Activated T-cell treated with anti-CD3 and anti-CD28 coated beads, Interleukin-2, amount 50 U/mL, for 1 hour (primary cell): Measurements from ENCODE around the gene MUC5AC.
"Not testable (repeated sequence)": the region's sequence is repeated elsewhere in the genome, so short reads cannot be mapped to it uniquely, and the experiment has no call there.

Source experiments
- DNase-seq: peaks from one replicate; pipeline ENCODE4 v3.0.0-alpha.2; 2020

Gene MUC5AC

DNA sequence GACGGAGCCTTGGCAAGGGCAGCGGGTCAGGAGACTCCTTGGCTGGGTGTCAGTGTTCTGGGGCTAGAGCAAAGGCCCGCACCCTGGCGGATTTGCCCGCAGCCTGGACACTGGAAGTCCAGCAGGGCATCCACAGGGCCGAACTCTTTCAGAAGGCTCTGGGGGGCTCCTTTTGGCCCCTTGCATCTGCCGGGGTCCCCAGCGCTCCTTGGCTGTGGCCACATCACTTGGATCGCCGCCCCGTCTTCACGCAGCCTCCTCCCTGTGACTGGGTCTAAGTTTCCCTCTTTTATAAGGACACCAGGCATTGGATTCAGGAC is 20.0 kb downstream of the MUC5AC start:
- DNase-seq = no peak

DNA sequence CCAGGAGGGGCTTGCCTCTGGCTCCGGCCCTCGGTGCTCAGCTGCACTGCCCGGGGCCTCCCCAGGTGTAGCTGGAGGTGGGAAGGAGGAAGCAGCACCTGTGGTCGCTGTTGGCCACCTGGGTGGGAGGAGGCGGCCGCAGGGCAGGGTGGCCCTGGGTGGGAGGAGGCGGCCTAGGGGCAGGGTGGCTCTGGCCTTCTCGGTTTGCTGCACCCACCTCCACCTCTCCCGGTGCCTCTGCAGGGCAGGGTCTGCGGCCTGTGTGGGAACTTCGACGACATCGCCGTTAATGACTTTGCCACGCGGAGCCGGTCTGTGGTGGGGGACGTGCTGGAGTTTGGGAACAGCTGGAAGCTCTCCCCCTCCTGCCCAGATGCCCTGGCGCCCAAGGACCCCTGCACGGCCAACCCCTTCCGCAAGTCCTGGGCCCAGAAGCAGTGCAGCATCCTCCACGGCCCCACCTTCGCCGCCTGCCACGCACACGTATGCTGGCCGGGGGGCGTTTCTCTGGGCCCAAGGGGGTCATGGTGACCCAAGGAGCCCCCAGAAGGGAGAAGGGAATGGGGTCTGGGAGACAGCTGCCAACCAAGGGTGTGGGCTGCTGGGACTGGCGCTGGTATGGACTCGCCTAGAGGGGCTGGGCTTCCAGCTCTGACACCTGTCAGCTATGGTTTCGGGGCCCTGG is 20.6 kb downstream of the MUC5AC start:
- DNase-seq = no peak

DNA sequence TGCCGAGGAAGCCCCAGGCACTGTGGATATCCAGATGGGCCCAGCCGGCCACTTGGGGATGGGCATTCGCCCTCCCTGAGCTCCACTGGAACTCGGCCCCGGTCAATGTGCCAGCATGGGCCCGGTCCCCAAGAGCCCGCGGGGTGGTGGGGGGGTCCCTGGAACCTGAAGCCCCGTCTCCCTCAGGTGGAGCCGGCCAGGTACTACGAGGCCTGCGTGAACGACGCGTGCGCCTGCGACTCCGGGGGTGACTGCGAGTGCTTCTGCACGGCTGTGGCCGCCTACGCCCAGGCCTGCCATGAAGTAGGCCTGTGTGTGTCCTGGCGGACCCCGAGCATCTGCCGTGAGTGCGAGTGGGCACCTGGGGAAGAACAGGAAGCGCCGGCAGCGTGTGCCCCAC is 21.2 kb downstream of the MUC5AC start:
- no peak for DNase-seq

DNA sequence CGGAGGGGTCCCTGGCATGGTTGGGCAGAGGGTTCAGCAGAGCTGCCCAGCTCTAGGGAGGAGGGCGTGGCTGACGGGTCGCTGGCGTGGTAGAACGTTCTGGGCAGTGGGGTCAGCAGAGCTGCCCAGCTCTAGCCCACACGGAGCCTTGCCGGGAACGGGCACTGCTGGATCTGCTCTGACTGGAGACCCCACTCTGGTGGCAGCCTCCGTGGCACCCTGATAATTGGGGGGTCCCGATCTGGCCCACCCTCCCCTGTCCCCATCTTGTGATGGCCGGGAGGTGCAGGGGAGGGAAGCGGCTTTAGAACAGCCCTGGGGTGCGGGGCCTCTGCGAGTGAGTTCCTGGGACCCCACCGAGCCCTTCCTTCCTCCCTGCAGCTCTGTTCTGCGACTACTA is 21.9 kb downstream of the MUC5AC start:
- no peak for DNase-seq

DNA sequence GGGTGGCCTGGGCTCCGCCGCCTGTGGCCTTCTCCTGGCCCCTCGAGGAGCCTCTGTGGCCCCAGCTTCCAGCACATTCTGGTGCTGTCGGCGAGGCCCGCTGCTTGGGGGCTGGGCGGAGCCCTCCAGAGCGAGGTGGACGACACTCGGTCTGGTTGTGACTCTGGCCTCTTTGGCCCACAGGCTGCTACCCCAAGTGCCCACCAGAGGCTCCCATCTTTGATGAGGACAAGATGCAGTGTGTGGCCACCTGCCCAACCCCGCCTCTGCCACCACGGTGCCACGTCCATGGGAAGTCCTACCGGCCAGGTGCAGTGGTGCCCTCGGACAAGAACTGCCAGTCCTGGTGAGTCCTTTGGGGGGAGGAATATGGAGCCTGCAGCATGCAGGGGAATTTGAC is 22.4 kb downstream of the MUC5AC start:
- DNase-seq = no peak

DNA sequence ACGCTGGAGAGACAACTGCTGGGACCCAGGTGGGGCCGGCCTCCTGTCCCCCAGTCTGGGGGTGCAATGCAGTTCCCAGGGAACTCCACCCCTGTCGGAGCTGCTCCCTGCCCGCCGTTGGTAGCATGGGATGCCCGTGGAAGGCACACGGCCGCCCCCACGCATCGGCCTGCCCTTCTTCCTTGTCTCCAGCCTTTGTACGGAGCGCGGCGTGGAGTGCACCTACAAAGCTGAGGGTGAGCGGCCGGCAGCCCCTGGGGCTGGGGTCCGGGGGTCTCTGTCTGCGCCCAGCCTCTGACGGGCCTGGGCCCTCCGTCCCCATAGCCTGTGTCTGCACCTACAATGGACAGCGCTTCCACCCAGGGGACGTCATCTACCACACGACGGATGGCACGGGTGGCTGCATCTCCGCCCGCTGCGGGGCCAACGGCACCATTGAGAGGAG is 23.2 kb downstream of the MUC5AC start:
- DNase-seq = no peak

DNA sequence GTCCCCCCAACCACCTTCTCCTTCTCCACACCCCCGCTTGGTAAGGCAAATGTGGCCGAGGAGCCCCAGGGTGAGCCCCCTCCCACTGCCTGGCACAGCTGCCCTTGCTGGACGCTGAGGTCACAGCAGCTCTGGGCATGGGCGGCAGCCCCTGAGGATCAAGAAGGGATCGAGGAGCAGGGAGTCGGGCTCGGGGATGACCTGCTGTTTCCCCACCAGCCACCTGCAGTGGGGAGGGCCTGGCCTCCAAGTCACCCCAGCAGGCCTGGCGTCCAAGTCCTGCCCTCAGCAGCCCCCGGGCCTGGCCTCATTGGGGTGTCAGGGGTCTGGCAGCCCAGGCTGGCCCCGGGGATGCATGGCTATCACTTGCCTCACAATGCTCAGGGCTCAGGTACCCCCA is 23.7 kb downstream of the MUC5AC start:
- no peak for DNase-seq

DNA sequence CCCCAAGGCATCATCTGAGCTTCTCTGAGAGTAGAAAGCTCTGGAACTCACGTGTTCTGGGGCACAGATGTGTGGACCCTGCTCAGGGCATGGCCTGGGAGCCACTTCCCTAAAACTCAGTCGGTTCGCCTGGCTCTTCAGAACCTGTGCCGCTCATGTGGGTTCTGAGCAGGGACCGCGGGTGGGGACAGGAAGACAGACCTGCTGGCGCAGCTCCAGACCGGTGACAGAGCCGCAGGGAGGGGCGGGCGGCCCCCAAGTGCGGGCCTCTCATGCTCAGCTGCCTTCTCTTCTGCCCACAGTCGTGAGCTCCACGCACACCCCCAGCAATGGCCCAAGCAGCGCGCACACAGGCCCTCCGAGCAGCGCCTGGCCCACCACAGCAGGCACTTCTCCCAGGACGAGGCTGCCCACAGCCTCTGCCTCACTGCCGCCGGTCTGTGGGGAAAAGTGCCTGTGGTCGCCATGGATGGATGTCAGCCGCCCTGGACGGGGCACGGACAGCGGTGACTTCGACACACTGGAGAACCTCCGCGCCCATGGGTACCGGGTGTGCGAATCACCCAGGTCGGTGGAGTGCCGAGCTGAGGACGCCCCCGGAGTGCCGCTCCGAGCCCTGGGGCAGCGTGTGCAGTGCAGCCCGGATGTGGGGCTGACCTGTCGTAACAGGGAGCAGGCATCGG is 24.2 kb downstream of the MUC5AC start:
- no peak for DNase-seq

DNA sequence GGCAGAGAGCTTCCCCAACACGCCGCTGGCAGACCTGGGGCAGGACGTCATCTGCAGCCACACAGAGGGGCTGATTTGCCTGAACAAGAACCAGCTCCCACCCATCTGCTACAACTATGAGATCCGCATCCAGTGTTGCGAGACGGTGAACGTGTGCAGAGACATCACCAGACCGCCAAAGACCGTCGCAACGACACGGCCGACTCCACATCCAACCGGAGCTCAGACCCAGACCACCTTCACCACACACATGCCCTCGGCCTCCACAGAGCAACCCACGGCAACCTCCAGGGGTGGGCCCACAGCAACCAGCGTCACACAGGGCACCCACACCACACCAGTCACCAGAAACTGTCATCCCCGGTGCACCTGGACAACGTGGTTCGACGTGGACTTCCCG is 26.4 kb downstream of the MUC5AC start:
- DNase-seq = not testable (repeated sequence)

DNA sequence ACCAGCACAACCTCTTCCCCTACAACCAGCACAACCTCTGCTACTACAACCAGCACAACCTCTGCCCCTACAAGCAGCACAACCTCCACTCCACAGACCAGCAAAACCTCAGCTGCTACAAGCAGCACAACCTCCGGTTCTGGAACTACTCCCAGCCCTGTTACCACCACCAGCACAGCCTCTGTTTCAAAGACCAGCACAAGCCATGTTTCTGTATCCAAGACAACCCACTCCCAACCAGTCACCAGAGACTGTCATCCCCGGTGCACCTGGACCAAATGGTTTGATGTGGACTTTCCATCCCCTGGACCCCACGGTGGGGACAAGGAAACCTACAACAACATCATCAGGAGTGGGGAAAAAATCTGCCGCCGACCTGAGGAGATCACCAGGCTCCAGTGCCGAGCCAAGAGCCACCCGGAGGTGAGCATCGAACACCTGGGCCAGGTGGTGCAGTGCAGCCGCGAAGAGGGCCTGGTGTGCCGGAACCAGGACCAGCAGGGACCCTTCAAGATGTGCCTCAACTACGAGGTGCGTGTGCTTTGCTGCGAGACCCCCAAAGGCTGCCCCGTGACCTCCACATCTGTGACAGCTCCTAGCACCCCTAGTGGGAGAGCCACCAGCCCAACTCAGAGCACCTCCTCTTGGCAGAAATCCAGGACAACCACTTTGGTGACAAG is 30.8 kb downstream of the MUC5AC start:
- not testable (repeated sequence) for DNase-seq

DNA sequence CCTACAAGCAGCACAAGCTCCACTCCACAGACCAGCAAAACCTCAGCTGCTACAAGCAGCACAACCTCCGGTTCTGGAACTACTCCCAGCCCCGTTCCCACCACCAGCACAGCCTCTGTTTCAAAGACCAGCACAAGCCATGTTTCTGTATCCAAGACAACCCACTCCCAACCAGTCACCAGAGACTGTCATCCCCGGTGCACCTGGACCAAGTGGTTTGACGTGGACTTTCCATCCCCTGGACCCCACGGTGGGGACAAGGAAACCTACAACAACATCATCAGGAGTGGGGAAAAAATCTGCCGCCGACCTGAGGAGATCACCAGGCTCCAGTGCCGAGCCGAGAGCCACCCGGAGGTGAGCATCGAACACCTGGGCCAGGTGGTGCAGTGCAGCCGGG is 32.1 kb downstream of the MUC5AC start:
- not testable (repeated sequence) for DNase-seq

DNA sequence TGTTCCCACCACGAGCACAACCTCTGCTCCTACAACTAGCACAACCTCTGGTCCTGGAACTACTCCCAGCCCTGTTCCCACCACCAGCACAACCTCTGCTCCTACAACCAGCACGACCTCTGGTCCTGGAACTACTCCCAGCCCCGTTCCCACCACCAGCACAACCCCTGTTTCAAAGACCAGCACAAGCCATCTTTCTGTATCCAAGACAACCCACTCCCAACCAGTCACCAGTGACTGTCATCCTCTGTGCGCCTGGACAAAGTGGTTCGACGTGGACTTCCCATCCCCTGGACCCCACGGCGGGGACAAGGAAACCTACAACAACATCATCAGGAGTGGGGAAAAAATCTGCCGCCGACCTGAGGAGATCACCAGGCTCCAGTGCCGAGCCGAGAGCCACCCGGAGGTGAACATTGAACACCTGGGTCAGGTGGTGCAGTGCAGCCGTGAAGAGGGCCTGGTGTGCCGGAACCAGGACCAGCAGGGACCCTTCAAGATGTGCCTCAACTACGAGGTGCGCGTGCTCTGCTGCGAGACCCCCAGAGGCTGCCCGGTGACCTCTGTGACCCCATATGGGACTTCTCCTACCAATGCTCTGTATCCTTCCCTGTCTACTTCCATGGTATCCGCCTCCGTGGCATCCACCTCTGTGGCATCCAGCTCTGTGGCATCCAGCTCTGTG is 34.2 kb downstream of the MUC5AC start:
- not testable (repeated sequence) for DNase-seq

DNA sequence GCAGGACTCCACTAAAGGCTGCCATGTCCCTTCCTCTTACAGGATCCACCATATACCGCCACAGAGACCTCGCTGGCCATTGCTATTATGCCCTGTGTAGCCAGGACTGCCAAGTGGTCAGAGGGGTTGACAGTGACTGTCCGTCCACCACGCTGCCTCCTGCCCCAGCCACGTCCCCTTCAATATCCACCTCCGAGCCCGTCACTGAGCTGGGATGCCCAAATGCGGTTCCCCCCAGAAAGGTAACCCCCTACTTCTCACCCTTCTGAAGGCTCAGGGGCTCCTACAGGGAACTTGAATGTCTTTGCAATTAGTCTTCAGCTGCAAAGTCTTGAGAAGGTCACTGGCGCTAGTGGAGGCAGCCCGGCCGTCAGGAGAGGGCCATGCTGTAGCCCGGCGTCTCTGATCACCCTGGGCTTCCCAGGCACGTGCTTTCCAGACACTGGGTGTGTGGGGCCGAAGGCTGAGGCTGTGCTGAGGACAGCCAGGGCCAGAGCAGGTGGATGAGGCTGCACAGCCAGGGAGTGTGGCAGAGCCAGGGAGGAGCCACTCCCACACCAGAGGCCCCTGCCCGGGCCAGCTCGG is 35.1 kb downstream of the MUC5AC start:
- DNase-seq = no peak

DNA sequence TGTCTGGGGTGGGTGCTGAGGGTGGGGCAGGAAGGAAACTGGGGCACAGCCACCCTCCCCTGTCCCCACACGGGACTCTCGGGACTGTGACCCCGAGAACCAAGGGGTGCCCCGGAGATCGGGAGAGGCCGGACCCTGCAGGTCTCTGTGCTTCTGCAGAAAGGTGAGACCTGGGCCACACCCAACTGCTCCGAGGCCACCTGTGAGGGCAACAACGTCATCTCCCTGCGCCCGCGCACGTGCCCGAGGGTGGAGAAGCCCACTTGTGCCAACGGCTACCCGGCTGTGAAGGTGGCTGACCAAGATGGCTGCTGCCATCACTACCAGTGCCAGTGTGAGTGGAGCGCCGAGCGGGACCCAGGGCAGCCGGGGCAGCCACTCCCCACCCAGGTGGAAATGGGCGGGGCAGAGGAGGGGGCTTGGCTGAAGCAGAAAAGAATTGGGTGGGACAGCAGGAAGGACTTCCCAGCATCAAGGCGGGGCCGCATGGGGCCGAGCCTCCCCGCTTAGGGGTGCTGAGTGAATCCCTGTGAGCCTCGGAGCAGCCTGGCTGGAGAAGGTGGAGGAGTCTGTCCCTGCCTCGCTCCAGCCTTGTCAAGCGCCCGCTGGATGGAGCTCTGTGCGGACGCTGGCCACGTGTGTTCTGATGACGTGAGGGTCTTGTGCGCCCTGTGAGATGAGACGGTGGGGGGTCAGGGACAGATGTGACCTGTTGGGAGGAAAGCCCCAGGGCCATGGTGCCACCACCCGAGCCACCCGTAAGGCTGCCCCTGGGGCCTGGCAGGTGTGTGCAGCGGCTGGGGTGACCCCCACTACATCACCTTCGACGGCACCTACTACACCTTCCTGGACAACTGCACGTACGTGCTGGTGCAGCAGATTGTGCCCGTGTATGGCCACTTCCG is 35.8 kb downstream of the MUC5AC start:
- DNase-seq = no peak

DNA sequence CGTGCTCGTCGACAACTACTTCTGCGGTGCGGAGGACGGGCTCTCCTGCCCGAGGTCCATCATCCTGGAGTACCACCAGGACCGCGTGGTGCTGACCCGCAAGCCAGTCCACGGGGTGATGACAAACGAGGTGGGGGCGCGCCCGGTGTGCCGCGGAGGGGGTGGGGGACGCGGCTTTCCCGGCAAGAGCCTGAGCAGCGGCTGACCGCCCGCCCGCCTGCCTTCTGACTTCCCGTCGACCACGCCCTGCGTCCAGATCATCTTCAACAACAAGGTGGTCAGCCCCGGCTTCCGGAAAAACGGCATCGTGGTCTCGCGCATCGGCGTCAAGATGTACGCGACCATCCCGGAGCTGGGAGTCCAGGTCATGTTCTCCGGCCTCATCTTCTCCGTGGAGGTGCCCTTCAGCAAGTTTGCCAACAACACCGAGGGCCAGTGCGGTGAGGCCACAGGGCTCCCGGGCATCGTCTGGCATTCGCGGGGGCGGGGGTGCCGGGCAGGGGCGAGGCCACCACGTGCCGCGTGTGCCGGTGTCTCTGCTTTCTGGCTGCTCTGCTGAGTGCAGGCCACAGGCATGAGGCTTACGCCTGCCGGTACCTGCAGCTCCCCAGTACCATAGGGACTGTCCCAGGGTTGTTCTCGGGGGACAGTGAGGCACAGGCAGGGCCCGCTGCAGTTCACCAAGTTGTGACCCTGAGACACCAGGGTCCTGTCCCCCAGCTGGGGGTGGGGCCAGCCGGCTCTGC is 36.7 kb downstream of the MUC5AC start:
- DNase-seq = no peak

DNA sequence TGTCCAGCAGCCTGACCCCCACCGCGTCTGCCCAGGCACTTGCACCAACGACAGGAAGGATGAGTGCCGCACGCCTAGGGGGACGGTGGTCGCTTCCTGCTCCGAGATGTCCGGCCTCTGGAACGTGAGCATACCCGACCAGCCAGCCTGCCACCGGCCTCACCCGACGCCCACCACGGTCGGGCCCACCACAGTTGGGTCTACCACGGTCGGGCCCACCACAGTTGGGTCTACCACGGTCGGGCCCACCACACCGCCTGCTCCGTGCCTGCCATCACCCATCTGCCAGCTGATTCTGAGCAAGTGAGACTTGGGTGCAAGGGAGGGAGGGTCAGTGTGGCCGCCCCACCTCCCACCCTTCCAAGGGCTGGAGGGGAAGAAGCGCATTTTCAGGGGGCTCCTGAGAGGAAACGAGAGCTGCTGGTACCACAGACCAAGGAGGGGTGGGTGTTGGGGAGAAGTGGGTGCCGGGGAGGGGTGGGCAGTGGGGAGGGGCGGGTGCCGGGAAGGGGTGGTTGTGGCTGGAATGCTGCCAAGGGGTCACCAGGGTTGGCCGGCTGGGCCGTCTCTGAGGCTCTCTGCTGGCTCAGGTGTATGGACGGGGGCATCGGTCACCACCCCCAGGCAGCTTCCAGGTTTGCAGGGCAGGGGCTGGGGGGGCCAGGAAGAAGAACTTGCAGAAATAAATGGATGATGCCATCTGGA is 37.4 kb downstream of the MUC5AC start:
- no peak for DNase-seq

DNA sequence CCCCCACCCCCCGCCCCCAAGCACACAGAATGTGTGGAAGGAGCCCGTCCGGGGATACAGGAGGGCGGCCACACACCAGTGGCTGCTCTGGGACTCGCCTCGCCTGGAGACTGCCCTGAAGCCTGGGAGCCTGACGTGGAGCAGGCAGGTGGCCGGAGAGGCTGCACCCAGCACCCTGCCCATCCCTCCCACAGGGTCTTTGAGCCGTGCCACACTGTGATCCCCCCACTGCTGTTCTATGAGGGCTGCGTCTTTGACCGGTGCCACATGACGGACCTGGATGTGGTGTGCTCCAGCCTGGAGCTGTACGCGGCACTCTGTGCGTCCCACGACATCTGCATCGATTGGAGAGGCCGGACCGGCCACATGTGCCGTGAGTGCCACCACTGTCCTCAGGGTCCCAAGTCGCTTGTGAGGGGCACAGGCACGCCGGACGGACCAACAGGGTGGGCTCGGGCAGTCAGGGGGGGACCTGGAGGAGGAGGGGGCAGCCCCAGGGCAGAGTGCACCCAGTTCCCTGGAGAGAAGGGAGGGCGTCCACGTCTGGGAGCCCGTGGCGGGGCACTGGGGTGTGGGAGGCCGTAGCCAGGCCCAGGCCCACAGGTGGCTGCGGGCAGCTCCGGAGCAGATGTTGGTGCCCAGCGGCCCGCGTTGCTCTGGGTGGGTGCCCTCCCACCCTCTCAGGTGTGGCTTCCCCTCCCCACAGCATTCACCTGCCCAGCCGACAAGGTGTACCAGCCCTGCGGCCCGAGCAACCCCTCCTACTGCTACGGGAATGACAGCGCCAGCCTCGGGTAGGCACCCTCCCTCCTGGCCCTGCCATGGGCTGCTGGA is 38.1 kb downstream of the MUC5AC start:
- no peak for DNase-seq

DNA sequence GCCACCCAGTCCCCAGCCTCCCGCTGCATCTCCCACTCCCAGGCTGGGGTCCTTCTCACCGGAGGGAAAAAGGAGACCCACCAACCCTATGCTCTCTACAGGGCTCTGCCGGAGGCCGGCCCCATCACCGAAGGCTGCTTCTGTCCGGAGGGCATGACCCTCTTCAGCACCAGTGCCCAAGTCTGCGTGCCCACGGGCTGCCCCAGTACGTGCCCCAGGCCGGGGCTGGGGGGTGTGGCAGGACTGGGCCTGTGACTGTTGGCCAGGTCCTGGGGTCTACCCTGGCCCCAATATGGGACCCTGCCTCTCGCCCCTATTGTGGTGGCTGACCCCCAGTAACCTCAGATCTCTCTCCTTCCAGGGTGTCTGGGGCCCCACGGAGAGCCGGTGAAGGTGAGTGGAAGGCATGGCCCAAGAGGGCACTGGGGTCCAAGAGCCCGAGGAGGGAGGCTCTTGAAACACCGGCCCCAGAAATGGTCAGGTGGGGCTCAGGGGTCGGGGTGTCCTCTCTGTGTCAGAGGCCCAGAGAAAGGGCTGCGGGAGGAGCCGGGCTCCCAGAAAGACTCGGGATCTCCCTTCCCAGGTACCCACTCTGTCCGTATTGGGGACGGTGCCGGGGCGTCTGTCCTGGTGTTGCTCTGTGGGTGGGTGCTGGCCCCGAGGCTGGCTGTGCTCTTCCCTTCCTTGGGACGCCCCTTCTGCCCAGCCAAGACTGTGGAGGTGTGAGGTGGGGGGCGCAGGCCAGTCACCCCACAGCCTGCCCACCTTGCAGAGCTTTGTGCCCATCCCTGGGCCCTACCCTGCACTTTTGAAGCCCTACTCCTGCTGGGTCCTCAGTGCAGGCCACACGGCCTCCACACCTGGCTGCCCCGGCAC is 39.0 kb downstream of the MUC5AC start:
- DNase-seq = no peak

DNA sequence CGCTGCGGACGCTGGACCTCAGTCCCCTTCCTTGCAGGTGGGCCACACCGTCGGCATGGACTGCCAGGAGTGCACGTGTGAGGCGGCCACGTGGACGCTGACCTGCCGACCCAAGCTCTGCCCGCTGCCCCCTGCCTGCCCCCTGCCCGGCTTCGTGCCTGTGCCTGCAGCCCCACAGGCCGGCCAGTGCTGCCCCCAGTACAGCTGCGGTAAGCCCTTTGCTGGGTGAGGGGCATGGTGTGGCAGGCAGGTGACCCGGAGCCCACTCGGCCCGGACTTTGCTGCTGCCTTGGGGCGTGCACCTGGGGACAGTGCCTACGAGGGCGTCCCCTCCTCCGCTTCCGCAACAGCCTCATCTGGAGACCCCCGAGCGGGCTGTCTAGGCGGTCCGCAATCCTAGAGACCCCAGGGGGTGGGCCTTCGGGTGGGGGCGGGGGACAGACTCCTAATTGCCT is 39.7 kb downstream of the MUC5AC start:
- DNase-seq = no peak
